HepG2 (cell line): ENCODE data around the gene TMEM125. TPM values are rescaled to one million over a fixed set of nuclear protein-coding genes. Genes with fewer than 3 reads are reported as not detected.
A peak's percentile ranks its signal among the peaks of the same experiment; 100 is the strongest.

Experiments
- ATAC-seq: fragments of 200-7000 bp; cut with Tn5 transposase; 3 replicates; pipeline ENCODE4 v1.9.1; 2020; ENCODE audit warnings: mild to moderate bottlenecking, moderate library complexity
- BruUV-seq: library from RNA; stranded (reverse); fragments of 400-500 nt; replicated peaks from 2 replicates; lab custom pipeline; 2021; lab: Mats Ljungman, UMichigan
- CTCF ChIA-PET: fragments of 300-600 bp; formaldehyde crosslinking; extraction: SDS; loops from one replicate; lab custom pipeline; 2021; ENCODE audit warnings: low total read pairs, inconsistent platforms, low intra/inter-chr PET ratio; lab: Yijun Ruan, JAX
- POLR2A ChIA-PET: fragments of 350-600 bp; sonication (Branson Sonifier 250); formaldehyde crosslinking; loops from one replicate; lab custom pipeline; 2020; ENCODE audit warnings: antibody characterized with exemption, inconsistent platforms; lab: Yijun Ruan, JAX
- DNase-seq: peaks from one replicate; pipeline ENCODE4 v3.0.0-alpha.2; 2015; ENCODE audit warnings: low spot score
- FAIRE-seq: peaks from 3 replicates; lab custom pipeline; 2011; peaks lifted over from hg19 to GRCh38; lab: Jason Lieb, UNC
- H2AFZ ChIP-seq: one replicate; pipeline ENCODE4 v1.6.1; 2011; ENCODE audit warnings: low read length, inconsistent platforms
- H3K27ac ChIP-seq: fragments of 300-600 bp; 3 replicates; pipeline ENCODE4 v1.8.0; 2011; ENCODE audit warnings: mixed run types, mild to moderate bottlenecking, mixed read lengths, low read length, inconsistent platforms; ENCODE audit not compliant: insufficient read depth; ENCODE audit errors: extremely low read length
- H3K27me3 ChIP-seq, 2 experiments: fragments of 200-600 bp in 1 of 2; 2 replicates in 1 of 2; 3 replicates in 1 of 2; pipeline versions ENCODE4 v1.6.0 to v1.8.0; 2011; ENCODE audit warnings: low read length in 2 of 2, mild to moderate bottlenecking in 2 of 2, moderate library complexity in 2 of 2, inconsistent platforms in 1 of 2; ENCODE audit not compliant: insufficient read depth in 2 of 2, control insufficient read depth in 1 of 2
- H3K36me3 ChIP-seq, 2 experiments: fragments of 200-600 bp in 1 of 2; replicated peaks in 1 of 2; 2 replicates in 1 of 2; 3 replicates in 1 of 2; pipeline versions ENCODE4 v1.5.1 to v1.8.0; 2011; ENCODE audit warnings: low read length in 2 of 2, inconsistent platforms in 1 of 2; ENCODE audit not compliant: insufficient read depth in 2 of 2, control insufficient read depth in 1 of 2
- H3K4me1 ChIP-seq: 2 replicates; pipeline ENCODE4 v1.5.1; 2012; ENCODE audit warnings: low read length, inconsistent platforms; ENCODE audit not compliant: insufficient read depth
- H3K4me2 ChIP-seq: 2 replicates; pipeline ENCODE4 v1.6.0; 2011; ENCODE audit warnings: low read depth, low read length, inconsistent platforms
- H3K4me3 ChIP-seq, 3 experiments: fragments of 200-600 bp in 1 of 3; sonication (generic), shearing (Covaris generic) in 1 of 3; replicated peaks in 1 of 3; 2 replicates each; pipeline ENCODE4 v1.5.1; 2011 to 2016; ENCODE audit warnings: low read length in 3 of 3, inconsistent platforms in 2 of 3, low read depth in 2 of 3, mild to moderate bottlenecking in 2 of 3, control low read depth in 1 of 3, mixed read lengths in 1 of 3; ENCODE audit not compliant: insufficient read depth in 1 of 3
- H3K79me2 ChIP-seq: one replicate; pipeline ENCODE4 v1.6.1; 2011; ENCODE audit warnings: low read length, inconsistent platforms; ENCODE audit not compliant: insufficient read depth
- H3K9ac ChIP-seq: 2 replicates; pipeline ENCODE4 v1.6.0; 2011; ENCODE audit warnings: mild to moderate bottlenecking, low read depth, low read length, inconsistent platforms; ENCODE audit not compliant: insufficient read depth
- H3K9me3 ChIP-seq: 2 replicates; pipeline ENCODE4 v1.5.1; 2012; ENCODE audit warnings: mild to moderate bottlenecking, low read length
- H4K20me1 ChIP-seq: 2 replicates; pipeline ENCODE4 v1.6.0; 2011; ENCODE audit warnings: inconsistent platforms, mild to moderate bottlenecking, low read length, moderate library complexity; ENCODE audit not compliant: insufficient read depth
- GABPA ChIP-seq, 2 experiments: IDR thresholded peaks; 2 replicates each; pipeline ENCODE4 v1.6.1; 2011 to 2016; ENCODE audit warnings: low read depth in 2 of 2, low read length in 1 of 2, missing biosample characterization in 1 of 2, missing genetic modification characterization in 1 of 2
- HNRNPL ChIP-seq: fragments of 200-400 bp; formaldehyde crosslinking; IDR thresholded peaks from 2 replicates; pipeline ENCODE4 v1.6.1; 2017; ENCODE audit warnings: mild to moderate bottlenecking, low read depth, low read length
- IKZF1 ChIP-seq: fragments of 450-650 bp; IDR thresholded peaks from 2 replicates; pipeline ENCODE4 v1.7.1; 2016
- POGZ ChIP-seq: sonication (generic); formaldehyde crosslinking; IDR thresholded peaks from 2 replicates; pipeline ENCODE4 v1.4.0; 2020; ENCODE audit warnings: mild to moderate bottlenecking, missing genetic modification reagents
- SOX13 ChIP-seq, 3 experiments: fragments of 450-650 bp in 1 of 3; sonication (generic) in 1 of 3; formaldehyde crosslinking in 1 of 3; IDR thresholded peaks in 2 of 3; conservative IDR thresholded peaks in 1 of 3; 2 replicates each; pipeline versions ENCODE4 v1.5.0 to v1.6.1; 2016 to 2020; ENCODE audit warnings: antibody characterized with exemption in 1 of 3, mild to moderate bottlenecking in 1 of 3, missing compliant biosample characterization in 1 of 3, missing genetic modification reagents in 1 of 3, moderate library complexity in 1 of 3
- TRIM24 ChIP-seq: sonication (generic); formaldehyde crosslinking; IDR thresholded peaks from 2 replicates; pipeline ENCODE4 v1.8.0; 2022; ENCODE audit warnings: mild to moderate bottlenecking, missing genetic modification reagents
- WIZ ChIP-seq: sonication (generic); formaldehyde crosslinking; IDR thresholded peaks from 2 replicates; pipeline ENCODE4 v1.5.1; 2020; ENCODE audit warnings: mild to moderate bottlenecking, missing genetic modification reagents
- ZNF3 ChIP-seq: IDR thresholded peaks from 2 replicates; pipeline ENCODE4 v1.7.0; 2017; ENCODE audit warnings: inconsistent platforms
- WGBS: methylation state at CpG from one replicate; pipeline ENCODE4 v1.1.6; 2017; ENCODE audit warnings: low lambda C conversion rate; 5-methylcytosine and 5-hydroxymethylcytosine counted together
- in situ Hi-C: cut with HindIII; loops from 2 replicates; pipeline ENCODE4 v1.10.0; 2017; ENCODE audit warnings: low pct_unique_long_range_greater_than_20kb; ENCODE audit not compliant: extremely low pct_ligation_motif_present
- intact Hi-C: fragments of 100-400 bp; cut with micrococcal nuclease; formaldehyde crosslinking; loops from one replicate; pipeline ENCODE4 v1.10.0; 2022; ENCODE audit not compliant: unreplicated experiment
- polyA plus RNA-seq, 8 experiments: library from polyadenylated mRNA; depleted of rRNA in 3 of 8; stranded (reverse) in 7 of 8; unstranded in 1 of 8; fragments of >200 nt; fragmentation: Illumina TruSeq in 4 of 8; extraction: Trizol in 4 of 8; gene quantifications; 2 replicates each; pipeline versions ENCODE4 v1.2.1 to v1.2.3, GENCODE V29; 2011 to 2016; ENCODE audit warnings: low read depth in 4 of 8, missing spikeins in 1 of 8, mixed read lengths in 1 of 8; ENCODE audit not compliant: insufficient read depth in 1 of 8
- total RNA-seq, 5 experiments: library from RNA; depleted of rRNA; stranded (reverse); fragments of >200 nt; fragmentation: Illumina TruSeq; extraction: Trizol; gene quantifications; 2 replicates each; pipeline ENCODE4 v1.2.3, GENCODE V29; 2016; ENCODE audit warnings: low read depth in 1 of 5

Gene TMEM125
- total and polyA plus RNA-seq, 2 of the 13 experiments (the other 11 are each of a cell fraction or from before 2014, with no cell fraction given), result 0.03 TPM; not detected in 1

DNA sequence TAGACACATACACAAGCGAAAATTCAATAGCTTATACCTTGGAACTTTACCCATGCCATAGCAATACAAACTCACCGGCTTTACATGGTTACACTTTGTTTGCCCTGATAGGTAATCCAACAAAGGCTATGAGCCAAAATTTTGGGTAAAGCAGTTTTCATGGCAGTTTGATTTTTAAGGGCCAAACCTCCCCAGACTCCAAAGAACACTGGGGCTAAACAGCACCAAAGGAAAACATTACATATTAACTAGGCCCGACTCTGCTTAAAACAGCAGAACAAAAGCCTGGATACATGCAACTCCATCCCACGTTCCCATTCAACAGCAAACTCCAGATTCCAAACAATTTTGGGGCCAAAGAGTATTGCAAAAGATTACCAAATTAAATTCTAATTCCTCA lies 4.4 kb upstream of the TMEM125 start (continued):
- TF ChIP-seq WIZ (CRISPR knock-in tag), result no peak
- no peak for TF ChIP-seq POGZ (CRISPR knock-in tag)
- no peak for TF ChIP-seq IKZF1
- no peak for TF ChIP-seq SOX13 (IDR thresholded peaks at IDR 0.05)
- no peak for TF ChIP-seq SOX13 (CRISPR knock-in tag; conservative IDR thresholded peaks at IDR 0.05 in 1 of 2, IDR thresholded peaks at IDR 0.05 in 1 of 2)
- TF ChIP-seq TRIM24 (CRISPR knock-in tag), result no peak

DNA sequence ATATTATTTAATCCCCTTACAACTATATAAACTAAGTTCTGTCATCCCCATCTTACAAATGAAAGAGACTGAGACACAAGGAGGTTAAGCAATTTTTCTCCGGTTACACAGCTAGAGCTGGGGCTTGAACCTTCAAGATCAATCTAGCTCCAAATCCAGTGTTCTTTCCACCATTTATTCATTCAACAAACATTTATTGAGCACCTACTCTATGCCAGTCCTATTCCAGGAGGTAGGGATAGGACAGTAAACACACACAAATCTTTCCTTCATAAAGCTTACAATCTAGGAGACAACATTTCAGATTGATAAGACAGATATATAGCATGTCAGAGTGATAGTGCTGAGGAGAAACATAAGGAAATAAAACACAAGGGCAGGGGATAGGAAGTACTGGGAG lies 2.9 kb upstream of the TMEM125 start:
- Histone ChIP-seq H3K9me3 (peaks cover 18% of the 10 kb centered on the region), H4K20me1 (no peaks in the 10 kb centered on the region), H3K4me2 (peak overlapping the region; percentile 85), H2AFZ (no peak overlapping the region), H3K27ac (no peak overlapping the region), H3K9ac (no peak overlapping the region), H3K27me3 (peaks cover 0 to 3% of the 10 kb centered on the region in 2 experiments; a peak in 1 of 5 replicates), H3K36me3 (no peaks in the 10 kb centered on the region), H3K4me3 (0 out of 6 replicates have a peak overlapping the region, but pooled peaks of 1 of the 3 experiments have one; percentile 54), H3K79me2 (no peaks in the 10 kb centered on the region), H3K4me1 (peaks cover 61% of the 10 kb centered on the region)
- in situ Hi-C loops, result no loop called here
- intact Hi-C loops, result no loop called here
- POLR2A ChIA-PET, result interaction anchor here (1.1 to 1.5 kb wide), 4 partner anchors 9 to 18 kb away, joined by 4 to 7 read pairs (median 5); partner anchors contain the start of gene C1orf210
- ATAC-seq, result no peak
- TF ChIP-seq HNRNPL (no peak), GABPA (IDR thresholded peaks at IDR 0.05; ENCODE audit: low read depth, low read length) (no peak), GABPA (CRISPR knock-in tag; IDR thresholded peaks at IDR 0.05; ENCODE audit: low read depth) (no peak), ZNF3 (CRISPR knock-in tag) (peak; percentile 68; the same call in 1 of the 2 replicates)
- CTCF ChIA-PET, result no interaction called here
- WGBS, result 100% methylated on average over 1 of the region's 1 CpG
- no TSS peak for BruUV-seq
- no peak for FAIRE-seq
- DNase-seq, result no peak
